ENCODE data around the gene DNAJB14. TPM values are rescaled to one million over a fixed set of nuclear protein-coding genes. Genes with fewer than 3 reads are reported as not detected.

The DNAJB14 gene
- total RNA-seq, 1 experiment from 2014 or later = 39.9 TPM

GRCh38 chr4:99859618-99860017, 86.8 kb downstream of the DNAJB14 start:
- POLR2A ChIA-PET = no interaction called here
- no peak for DNase-seq (ENCODE audit: low spot score)

DNA sequence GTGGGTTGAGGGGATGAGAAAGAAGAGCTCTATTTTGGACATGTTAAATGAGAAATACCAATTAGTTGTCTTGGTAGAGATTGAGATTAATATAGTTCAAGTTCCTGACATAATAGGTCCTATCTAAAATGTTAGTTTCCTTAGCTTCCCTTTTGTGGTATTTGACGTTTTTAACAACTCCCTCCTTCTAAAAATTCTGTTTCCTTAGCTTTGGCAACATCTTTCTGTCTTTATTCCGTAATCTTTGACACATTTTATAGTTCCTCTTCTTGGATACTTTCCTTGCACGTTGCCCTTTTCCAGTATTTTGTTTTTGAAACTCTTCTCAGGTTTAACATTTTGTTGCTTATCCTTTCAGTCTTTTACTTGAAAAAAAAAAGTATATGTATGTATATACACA, 89.1 kb downstream of the DNAJB14 start:
- peaks cover 11% of the 10 kb centered on the region for H3K4me1 Mint-ChIP-seq
- POLR2A ChIA-PET = no interaction called here
- TF ChIP-seq SMAD4 (CRISPR knock-in tag; IDR thresholded peaks at IDR 0.05) (no peak), GTF2I (CRISPR knock-in tag; conservative IDR thresholded peaks at IDR 0.05) (no peak), ZNF121 (CRISPR knock-in tag; IDR thresholded peaks at IDR 0.05) (no peak), MLX (CRISPR knock-in tag; IDR thresholded peaks at IDR 0.05) (no peak)
- TF ChIP-seq, protein P1, sequence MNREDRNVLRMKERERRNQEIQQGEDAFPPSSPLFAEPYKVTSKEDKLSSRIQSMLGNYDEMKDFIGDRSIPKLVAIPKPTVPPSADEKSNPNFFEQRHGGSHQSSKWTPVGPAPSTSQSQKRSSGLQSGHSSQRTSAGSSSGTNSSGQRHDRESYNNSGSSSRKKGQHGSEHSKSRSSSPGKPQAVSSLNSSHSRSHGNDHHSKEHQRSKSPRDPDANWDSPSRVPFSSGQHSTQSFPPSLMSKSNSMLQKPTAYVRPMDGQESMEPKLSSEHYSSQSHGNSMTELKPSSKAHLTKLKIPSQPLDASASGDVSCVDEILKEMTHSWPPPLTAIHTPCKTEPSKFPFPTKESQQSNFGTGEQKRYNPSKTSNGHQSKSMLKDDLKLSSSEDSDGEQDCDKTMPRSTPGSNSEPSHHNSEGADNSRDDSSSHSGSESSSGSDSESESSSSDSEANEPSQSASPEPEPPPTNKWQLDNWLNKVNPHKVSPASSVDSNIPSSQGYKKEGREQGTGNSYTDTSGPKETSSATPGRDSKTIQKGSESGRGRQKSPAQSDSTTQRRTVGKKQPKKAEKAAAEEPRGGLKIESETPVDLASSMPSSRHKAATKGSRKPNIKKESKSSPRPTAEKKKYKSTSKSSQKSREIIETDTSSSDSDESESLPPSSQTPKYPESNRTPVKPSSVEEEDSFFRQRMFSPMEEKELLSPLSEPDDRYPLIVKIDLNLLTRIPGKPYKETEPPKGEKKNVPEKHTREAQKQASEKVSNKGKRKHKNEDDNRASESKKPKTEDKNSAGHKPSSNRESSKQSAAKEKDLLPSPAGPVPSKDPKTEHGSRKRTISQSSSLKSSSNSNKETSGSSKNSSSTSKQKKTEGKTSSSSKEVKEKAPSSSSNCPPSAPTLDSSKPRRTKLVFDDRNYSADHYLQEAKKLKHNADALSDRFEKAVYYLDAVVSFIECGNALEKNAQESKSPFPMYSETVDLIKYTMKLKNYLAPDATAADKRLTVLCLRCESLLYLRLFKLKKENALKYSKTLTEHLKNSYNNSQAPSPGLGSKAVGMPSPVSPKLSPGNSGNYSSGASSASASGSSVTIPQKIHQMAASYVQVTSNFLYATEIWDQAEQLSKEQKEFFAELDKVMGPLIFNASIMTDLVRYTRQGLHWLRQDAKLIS (CRISPR knock-in tag; IDR thresholded peaks at IDR 0.05; ENCODE audit: borderline replicate concordance) = no peak
- TF ChIP-seq, protein P2, sequence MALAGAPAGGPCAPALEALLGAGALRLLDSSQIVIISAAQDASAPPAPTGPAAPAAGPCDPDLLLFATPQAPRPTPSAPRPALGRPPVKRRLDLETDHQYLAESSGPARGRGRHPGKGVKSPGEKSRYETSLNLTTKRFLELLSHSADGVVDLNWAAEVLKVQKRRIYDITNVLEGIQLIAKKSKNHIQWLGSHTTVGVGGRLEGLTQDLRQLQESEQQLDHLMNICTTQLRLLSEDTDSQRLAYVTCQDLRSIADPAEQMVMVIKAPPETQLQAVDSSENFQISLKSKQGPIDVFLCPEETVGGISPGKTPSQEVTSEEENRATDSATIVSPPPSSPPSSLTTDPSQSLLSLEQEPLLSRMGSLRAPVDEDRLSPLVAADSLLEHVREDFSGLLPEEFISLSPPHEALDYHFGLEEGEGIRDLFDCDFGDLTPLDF (CRISPR knock-in tag; IDR thresholded peaks at IDR 0.05) = no peak

More at GRCh38 chr4:99859618-99860017, 86.8 kb downstream of the DNAJB14 start:
- Mint-ChIP-seq H3K9me3 (peaks cover 2% of the 10 kb centered on the region; the same call in 1 of the 2 replicates), H3K27me3 (ENCODE audit: low read depth) (no peaks in the 10 kb centered on the region), H3K27ac (no peak overlapping the region), H3K4me1 (peaks cover 11% of the 10 kb centered on the region), H3K4me3 (no peak overlapping the region), H3K36me3 (no peaks in the 10 kb centered on the region)
- ATAC-seq = no peak
- TF ChIP-seq JAZF1 (CRISPR knock-in tag; IDR thresholded peaks at IDR 0.05) = no peak
- TF ChIP-seq ELF4 (CRISPR knock-in tag; IDR thresholded peaks at IDR 0.05; ENCODE audit: low read depth) = no peak
- TF ChIP-seq, protein P2 (CRISPR knock-in tag; IDR thresholded peaks at IDR 0.05) = no peak
- no peak for TF ChIP-seq HMGXB4 (CRISPR knock-in tag; IDR thresholded peaks at IDR 0.05)
- TF ChIP-seq TEAD4 (CRISPR knock-in tag; IDR thresholded peaks at IDR 0.05) = no peak
- TF ChIP-seq JUN (CRISPR knock-in tag; IDR thresholded peaks at IDR 0.05) = no peak
- no peak for TF ChIP-seq TEAD1 (CRISPR knock-in tag; IDR thresholded peaks at IDR 0.05)
- no peak for TF ChIP-seq CTCF (IDR thresholded peaks at IDR 0.05)
- TF ChIP-seq ZNF263 (CRISPR knock-in tag; IDR thresholded peaks at IDR 0.05; ENCODE audit: low read depth) = no peak
- TF ChIP-seq NFYB (CRISPR knock-in tag; conservative IDR thresholded peaks at IDR 0.05; ENCODE audit: low read depth) = no peak
- TF ChIP-seq SMAD4 (CRISPR knock-in tag; IDR thresholded peaks at IDR 0.05) = no peak
- TF ChIP-seq, protein P3, sequence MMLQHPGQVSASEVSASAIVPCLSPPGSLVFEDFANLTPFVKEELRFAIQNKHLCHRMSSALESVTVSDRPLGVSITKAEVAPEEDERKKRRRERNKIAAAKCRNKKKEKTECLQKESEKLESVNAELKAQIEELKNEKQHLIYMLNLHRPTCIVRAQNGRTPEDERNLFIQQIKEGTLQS (CRISPR knock-in tag; conservative IDR thresholded peaks at IDR 0.05) = no peak
- no peak for TF ChIP-seq ZBTB21 (CRISPR knock-in tag; IDR thresholded peaks at IDR 0.05; ENCODE audit: borderline replicate concordance)
- TF ChIP-seq MYBL2 (CRISPR knock-in tag; IDR thresholded peaks at IDR 0.05) = no peak
- TF ChIP-seq ESRRA (CRISPR knock-in tag; IDR thresholded peaks at IDR 0.05; ENCODE audit: borderline replicate concordance) = no peak
- TF ChIP-seq ZNF512 (CRISPR knock-in tag; IDR thresholded peaks at IDR 0.05; ENCODE audit: borderline replicate concordance) = no peak
- TF ChIP-seq SMAD3 (CRISPR knock-in tag; IDR thresholded peaks at IDR 0.05; ENCODE audit: borderline replicate concordance) = no peak
- TF ChIP-seq ZNF121 (CRISPR knock-in tag; IDR thresholded peaks at IDR 0.05) = no peak
- TF ChIP-seq GRHL2 (CRISPR knock-in tag; IDR thresholded peaks at IDR 0.05; ENCODE audit: insufficient replicate concordance, severe bottlenecking) = no peak
- CTCF ChIA-PET = no interaction called here

More for the DNA sequence above, 89.1 kb downstream of the DNAJB14 start:
- DNase-seq (ENCODE audit: low spot score) (no peak), ATAC-seq (no peak)
- no peak overlapping the region for H3K4me3 Mint-ChIP-seq
- CTCF ChIA-PET = no interaction called here
- peaks cover 6% of the 10 kb centered on the region; the same call in 1 of the 2 replicates for H3K9me3 Mint-ChIP-seq
- no peak overlapping the region for H3K27ac Mint-ChIP-seq
- H3K27me3 Mint-ChIP-seq (ENCODE audit: low read depth) = no peaks in the 10 kb centered on the region
- no peaks in the 10 kb centered on the region for H3K36me3 Mint-ChIP-seq

Data from WTC11 (cell line).